Neutrophil (primary cell): Measurements from ENCODE around the gene PTPRN2.

Experiments
- H3K27ac ChIP-seq: fragments of 200-600 bp; sonication (generic); 2 replicates; pipeline ENCODE4 v1.5.1; 2016; ENCODE audit warnings: mild to moderate bottlenecking, moderate library complexity
- H3K27me3 ChIP-seq: fragments of 200-600 bp; sonication (generic); 2 replicates; pipeline ENCODE4 v1.6.0; 2016; ENCODE audit warnings: mild to moderate bottlenecking
- H3K36me3 ChIP-seq: fragments of 200-600 bp; sonication (generic); 2 replicates; pipeline ENCODE4 v1.5.1; 2017
- H3K4me1 ChIP-seq, 2 experiments: fragments of 200-600 bp in 1 of 2; sonication (generic) in 1 of 2; 1 replicate in 1 of 2; 2 replicates in 1 of 2; pipeline versions ENCODE4 v1.5.1 to v1.6.1; 2013 to 2016; ENCODE audit warnings: low read depth in 1 of 2, low read length in 1 of 2, mild to moderate bottlenecking in 1 of 2, moderate library complexity in 1 of 2; ENCODE audit not compliant: control insufficient read depth in 1 of 2, insufficient read depth in 1 of 2
- H3K4me3 ChIP-seq, 2 experiments: fragments of 200-600 bp in 1 of 2; sonication (generic) in 1 of 2; 1 replicate in 1 of 2; 2 replicates in 1 of 2; pipeline ENCODE4 v1.5.1; 2013 to 2016; ENCODE audit warnings: low read depth in 1 of 2, low read length in 1 of 2, mild to moderate bottlenecking in 1 of 2, moderate library complexity in 1 of 2
- H3K9me3 ChIP-seq: fragments of 200-600 bp; sonication (generic); 2 replicates; pipeline ENCODE4 v1.5.1; 2016
- CTCF ChIP-seq: fragments of 200-600 bp; sonication (generic); IDR thresholded peaks from 2 replicates; pipeline ENCODE4 v1.5.1; 2016; ENCODE audit warnings: antibody characterized with exemption

Gene PTPRN2

GRCh38 chr7:158620839-158621441, 33.3 kb upstream of the PTPRN2 start:
- Histone ChIP-seq H3K27ac (no peak overlapping the region), H3K4me1 (no peaks in the 10 kb centered on the region), H3K36me3 (no peaks in the 10 kb centered on the region), H3K27me3 (no peaks in the 10 kb centered on the region), H3K4me3 (no peak overlapping the region), H3K9me3 (no peaks in the 10 kb centered on the region)
- no peak for TF ChIP-seq CTCF

DNA sequence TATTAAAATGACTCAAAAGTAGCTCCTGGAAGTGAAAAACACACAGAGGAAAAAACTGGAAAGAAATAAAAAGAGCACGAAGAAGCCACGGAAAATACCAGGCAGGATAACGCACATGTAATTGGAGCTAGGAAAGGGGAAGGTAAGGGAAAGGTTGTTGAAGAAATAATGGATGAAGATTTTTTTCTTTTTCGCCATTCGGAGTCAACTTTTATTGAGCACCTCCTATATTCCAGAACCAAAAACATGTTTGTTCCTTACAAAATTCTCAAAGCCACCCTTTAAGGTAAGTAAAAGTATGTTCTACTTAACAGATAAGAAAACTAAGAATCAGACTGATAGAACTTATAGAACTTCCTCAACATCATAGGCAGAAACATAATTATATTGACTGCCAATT, 32.8 kb upstream of the PTPRN2 start:
- no peak for TF ChIP-seq CTCF
- Histone ChIP-seq H3K36me3 (no peaks in the 10 kb centered on the region), H3K4me1 (no peaks in the 10 kb centered on the region), H3K27ac (no peak overlapping the region), H3K4me3 (no peak overlapping the region), H3K9me3 (no peaks in the 10 kb centered on the region), H3K27me3 (no peaks in the 10 kb centered on the region)

- H3K4me1 ChIP-seq = no peaks in the 10 kb centered on the region
- no peaks in the 10 kb centered on the region for H3K27me3 ChIP-seq
- H3K9me3 ChIP-seq = no peaks in the 10 kb centered on the region
- TF ChIP-seq CTCF = no peak
- H3K36me3 ChIP-seq = no peaks in the 10 kb centered on the region
- no peak overlapping the region for H3K27ac ChIP-seq
- H3K4me3 ChIP-seq = no peak overlapping the region
Measured at GRCh38 chr7:158618745-158619140, 31.1 kb upstream of the PTPRN2 start.

- Histone ChIP-seq H3K27me3 (no peaks in the 10 kb centered on the region), H3K9me3 (no peaks in the 10 kb centered on the region), H3K4me1 (no peaks in the 10 kb centered on the region), H3K27ac (no peak overlapping the region), H3K4me3 (no peak overlapping the region), H3K36me3 (no peaks in the 10 kb centered on the region)
- no peak for TF ChIP-seq CTCF
Measured at GRCh38 chr7:158617737-158618128, 30.1 kb upstream of the PTPRN2 start.

- peaks cover 5% of the 10 kb centered on the region for H3K36me3 ChIP-seq
- no peaks in the 10 kb centered on the region for H3K27me3 ChIP-seq
- no peaks in the 10 kb centered on the region for H3K4me1 ChIP-seq
- no peak for TF ChIP-seq CTCF
- no peaks in the 10 kb centered on the region for H3K9me3 ChIP-seq
- no peak overlapping the region for H3K27ac ChIP-seq
- H3K4me3 ChIP-seq = no peak overlapping the region
Measured at GRCh38 chr7:158616050-158616449, 28.4 kb upstream of the PTPRN2 start.

DNA sequence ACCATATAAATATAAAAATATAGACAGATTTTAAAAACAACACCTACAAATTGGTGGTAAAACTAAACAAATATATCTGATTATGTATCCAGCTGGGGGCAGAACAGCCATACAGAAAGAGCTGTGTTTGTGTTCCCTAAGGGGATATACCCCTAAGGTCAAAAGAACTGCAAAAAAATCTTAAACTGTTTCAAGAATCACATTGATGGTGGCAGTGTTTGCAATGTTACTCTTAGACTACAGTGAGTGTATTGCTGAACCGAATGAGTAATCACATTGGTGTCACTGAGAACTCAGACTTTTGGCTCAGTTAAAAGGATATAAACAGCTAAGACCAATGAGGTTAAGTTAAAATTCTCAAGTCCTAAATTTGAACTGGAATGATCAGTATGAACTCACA, 27.1 kb upstream of the PTPRN2 start:
- peaks cover 8% of the 10 kb centered on the region for H3K36me3 ChIP-seq
- no peaks in the 10 kb centered on the region for H3K27me3 ChIP-seq
- no peaks in the 10 kb centered on the region for H3K9me3 ChIP-seq
- no peaks in the 10 kb centered on the region for H3K4me1 ChIP-seq
- TF ChIP-seq CTCF = no peak
- no peak overlapping the region for H3K4me3 ChIP-seq
- H3K27ac ChIP-seq = no peak overlapping the region
